T-cell (primary cell): ENCODE measurements around the gene SEMA4D. TPM values are rescaled to one million over a fixed set of nuclear protein-coding genes. Genes with fewer than 3 reads are reported as not detected.

Experiments used
- ATAC-seq, 4 experiments: fragments of 200-7000 bp in 3 of 4; fragments of 150-1000 bp in 1 of 4; cut with Tn5 transposase; replicated peaks in 1 of 4; 1 replicate in 3 of 4; 2 replicates in 1 of 4; pipeline ENCODE4 v1.10.0; 2021; ENCODE audit warnings: moderate library complexity in 3 of 4, mild to moderate bottlenecking in 2 of 4, moderate number of reproducible peaks in 1 of 4
- CTCF ChIA-PET, 2 donors: fragments of 300-600 bp; sonication (Branson Sonifier 250); formaldehyde crosslinking; loops; one replicate each; lab custom pipeline; 2022; ENCODE audit warnings: antibody characterized with exemption in 2 of 2; lab: Charles Lee
- POLR2A ChIA-PET, 2 donors: fragments of 300-600 bp; sonication (Branson Sonifier 250); formaldehyde crosslinking; loops; one replicate each; lab custom pipeline; 2022; ENCODE audit warnings: antibody characterized with exemption in 2 of 2; lab: Charles Lee
- DNase-seq, 35 experiments: peaks; one replicate each; pipeline versions ENCODE4 v3.0.0 to v3.0.0-alpha.2; 2013 to 2023
- H3K27ac ChIP-seq: one replicate; pipeline ENCODE4 v1.5.1; 2013; ENCODE audit warnings: low read length
- H3K27me3 ChIP-seq, 2 experiments: replicated peaks in 1 of 2; 1 replicate in 1 of 2; 2 replicates in 1 of 2; pipeline versions ENCODE4 v1.6.1 to v1.7.0; 2013; ENCODE audit warnings: low read length in 1 of 2, mixed read lengths in 1 of 2; ENCODE audit not compliant: control insufficient read depth in 2 of 2, insufficient read depth in 2 of 2; ENCODE audit errors: extremely low read depth in 1 of 2
- H3K36me3 ChIP-seq, 2 donors: 1 replicate in 1 of 2; 2 replicates in 1 of 2; pipeline versions ENCODE4 v1.6.1 to v1.7.0; 2013; ENCODE audit warnings: low read length in 1 of 2; ENCODE audit not compliant: control insufficient read depth in 2 of 2, insufficient read depth in 1 of 2; ENCODE audit errors: extremely low read depth in 1 of 2
- H3K4me1 ChIP-seq, 2 experiments: 1 replicate in 1 of 2; 2 replicates in 1 of 2; pipeline versions ENCODE4 v1.6.1 to v1.7.0; 2013; ENCODE audit warnings: low read length in 2 of 2, mixed read lengths in 1 of 2; ENCODE audit not compliant: insufficient read depth in 2 of 2, control insufficient read depth in 1 of 2; ENCODE audit errors: extremely low read depth in 1 of 2
- H3K4me3 ChIP-seq, 2 donors: 1 replicate in 1 of 2; 2 replicates in 1 of 2; pipeline versions ENCODE4 v1.5.1 to v1.7.0; 2013; ENCODE audit warnings: mild to moderate bottlenecking in 2 of 2, low read length in 1 of 2, moderate library complexity in 1 of 2; ENCODE audit not compliant: control insufficient read depth in 1 of 2; ENCODE audit errors: extremely low read depth in 1 of 2
- H3K9me3 ChIP-seq: 2 replicates; pipeline ENCODE4 v1.7.0; 2013
- H3K27ac Mint-ChIP-seq, 2 donors: one replicate each; pipeline ENCODE4 v1.8.0; 2020 to 2021; ENCODE audit warnings: mild to moderate bottlenecking in 2 of 2, mixed read lengths in 2 of 2
- H3K27me3 Mint-ChIP-seq, 2 donors: one replicate each; pipeline ENCODE4 v1.8.0; 2021 to 2022; ENCODE audit warnings: mixed read lengths in 2 of 2
- H3K36me3 Mint-ChIP-seq: one replicate; pipeline ENCODE4 v1.8.0; 2021; ENCODE audit warnings: mixed read lengths
- H3K4me1 Mint-ChIP-seq, 3 donors: one replicate each; pipeline ENCODE4 v1.8.0; 2020 to 2022; ENCODE audit warnings: mixed read lengths in 3 of 3, mild to moderate bottlenecking in 1 of 3
- H3K4me3 Mint-ChIP-seq, 3 donors: one replicate each; pipeline ENCODE4 v1.8.0; 2020 to 2022; ENCODE audit warnings: mild to moderate bottlenecking in 3 of 3, mixed read lengths in 3 of 3, moderate library complexity in 3 of 3
- H3K9me3 Mint-ChIP-seq, 3 donors: one replicate each; pipeline ENCODE4 v1.8.0; 2020 to 2022; ENCODE audit warnings: mixed read lengths in 3 of 3
- WGBS: methylation state at CpG from one replicate; pipeline ENCODE4 v1.1.5; 2013; ENCODE audit warnings: missing lambda C conversion rate; ENCODE audit not compliant: insufficient coverage; 5-methylcytosine and 5-hydroxymethylcytosine counted together
- total RNA-seq, 35 experiments: library from RNA in 6 of 35; stranded (reverse) in 6 of 35; fragments of 120-200 nt in 1 of 35; gene quantifications; one replicate each; pipeline versions ENCODE4 v1.2.1 to v1.2.4 and lab custom pipeline; 2013 to 2026

The SEMA4D gene
- total RNA-seq, 5 donors from 2014 or later (not counting 1 experiment from before 2014, with no cell fraction given) = 347 to 585 (median 434) TPM

- ChIA-PET CTCF (interaction anchor here (0.5 to 2.7 kb wide), 6 partner anchors 11 to 114 kb away, joined by 3 to 8 read pairs (median 3); no protein-coding TSS in a partner anchor), POLR2A (interaction anchor here in 1 of 2 donors (1.0 kb wide), 1 partner anchor 52 kb away, joined by 3 read pairs; no protein-coding TSS in a partner anchor)
- Histone ChIP-seq H3K27ac (peak overlapping the region; percentile 58), H3K4me3 (no peak overlapping the region), H3K27me3 (no peaks in the 10 kb centered on the region), H3K36me3 (peaks cover 7 to 50% of the 10 kb centered on the region in 2 donors), H3K9me3 (no peaks in the 10 kb centered on the region), H3K4me1 (peaks cover 28 to 94% of the 10 kb centered on the region in 2 experiments)
- ATAC-seq (peak in 3 of 4 experiments; percentile 4 to 11 (median 8)), DNase-seq (no peak)
- peaks cover 78 to 98% (median 92%) of the 10 kb centered on the region in 3 donors for H3K4me1 Mint-ChIP-seq
- H3K9me3 Mint-ChIP-seq = no peaks in the 10 kb centered on the region
- no peaks in the 10 kb centered on the region for H3K27me3 Mint-ChIP-seq
- peak overlapping the region; percentile 92 to 95 for H3K27ac Mint-ChIP-seq
- peak overlapping the region in 2 of 3 donors; percentile 56 to 69 for H3K4me3 Mint-ChIP-seq
- WGBS = 40% methylated on average over 2 of the region's 5 CpGs
- H3K36me3 Mint-ChIP-seq = peaks cover 13% of the 10 kb centered on the region
Measured at GRCh38 chr9:89437772-89438171, 60.1 kb downstream of the SEMA4D start.

DNA sequence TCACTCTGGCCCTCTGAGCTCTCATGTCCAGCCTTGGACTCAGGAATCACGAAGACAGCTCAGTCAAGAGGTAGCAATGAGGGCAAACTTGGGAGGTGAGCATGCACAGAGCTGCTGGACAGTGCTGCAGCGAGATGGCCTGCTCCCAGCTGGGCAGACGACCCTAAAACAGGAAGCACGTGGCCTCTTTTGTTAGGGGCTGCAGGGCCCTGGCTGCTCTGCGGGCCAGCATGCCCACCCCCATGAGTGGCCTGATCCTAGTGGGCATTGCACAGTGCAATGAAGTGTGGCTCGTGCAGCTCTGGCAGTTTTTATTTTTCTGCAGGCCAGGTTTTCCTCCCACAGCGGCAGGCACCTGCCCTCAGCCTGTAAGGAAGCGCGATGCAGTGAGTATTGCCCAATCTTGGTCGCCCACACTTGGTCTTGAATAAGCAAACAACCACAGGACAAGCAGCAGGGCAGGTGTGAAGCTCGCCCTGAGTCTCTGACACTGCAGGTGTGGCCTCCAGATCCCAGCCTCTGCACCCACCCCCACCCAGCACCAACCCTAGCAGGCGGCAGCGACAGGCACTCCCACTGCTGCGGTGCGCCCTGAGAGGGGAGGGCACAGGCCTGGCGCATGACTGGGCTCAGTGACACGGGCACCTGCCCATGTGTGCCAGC lies 60.8 kb downstream of the SEMA4D start:
- no peak overlapping the region for H3K4me3 ChIP-seq
- no peaks in the 10 kb centered on the region for H3K9me3 Mint-ChIP-seq
- peaks cover 85 to 98% (median 92%) of the 10 kb centered on the region in 3 donors for H3K4me1 Mint-ChIP-seq
- CTCF ChIA-PET = interaction anchor here (0.5 to 2.7 kb wide), 7 partner anchors 10 to 115 kb away, joined by 3 to 8 read pairs (median 3); no protein-coding TSS in a partner anchor
- DNase-seq (peak; percentile 43 to 84 (median 70)), ATAC-seq (peak; percentile 88 to 91 (median 90))
- no peaks in the 10 kb centered on the region for H3K27me3 Mint-ChIP-seq
- POLR2A ChIA-PET = interaction anchor here (0.5 to 1.0 kb wide), 2 partner anchors 51 to 53 kb away, joined by 3 to 5 read pairs; no protein-coding TSS in a partner anchor
- H3K27ac ChIP-seq = peak overlapping the region; percentile 58
- peak overlapping the region; percentile 92 to 95 for H3K27ac Mint-ChIP-seq
- no peaks in the 10 kb centered on the region for H3K9me3 ChIP-seq
- H3K4me3 Mint-ChIP-seq = peak overlapping the region; percentile 48 to 69 (median 56)
- peaks cover 26 to 94% of the 10 kb centered on the region in 2 experiments for H3K4me1 ChIP-seq
- H3K36me3 ChIP-seq = peaks cover 7 to 47% of the 10 kb centered on the region in 2 donors
- H3K27me3 ChIP-seq = no peaks in the 10 kb centered on the region
- peaks cover 18% of the 10 kb centered on the region for H3K36me3 Mint-ChIP-seq
- WGBS = 17% methylated on average over 17 of the region's 17 CpGs

DNA sequence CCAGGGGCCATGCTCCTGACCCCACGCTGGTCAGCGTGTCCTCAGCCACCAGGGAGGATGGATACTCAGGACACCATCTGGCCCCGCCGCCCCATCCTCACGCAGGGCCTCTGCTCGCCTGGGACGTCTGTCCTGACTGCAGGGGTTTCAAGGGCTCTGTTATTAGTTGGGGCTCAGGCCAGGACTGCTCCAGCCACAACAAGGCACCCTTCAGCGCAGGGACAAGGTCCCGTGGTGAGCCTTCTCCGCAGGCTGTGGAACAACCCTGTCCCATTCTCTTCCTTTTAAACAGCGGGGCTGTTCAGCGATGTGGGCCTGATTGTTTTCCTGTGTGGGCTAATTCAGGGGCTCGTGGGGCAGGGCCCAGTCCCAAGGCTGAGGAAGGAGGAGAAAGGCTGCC lies 61.6 kb downstream of the SEMA4D start:
- H3K36me3 ChIP-seq = peaks cover 3 to 39% of the 10 kb centered on the region in 2 donors
- H3K4me1 ChIP-seq = peaks cover 23 to 94% of the 10 kb centered on the region in 2 experiments
- H3K4me3 ChIP-seq = no peak overlapping the region
- ChIA-PET POLR2A (interaction anchor here in 1 of 2 donors (0.7 kb wide), 1 partner anchor 116 kb away, joined by 12 read pairs; no protein-coding TSS in a partner anchor), CTCF (interaction anchor here (1.2 to 2.7 kb wide), 2 partner anchors 113 kb away, joined by 3 to 8 read pairs; no protein-coding TSS in a partner anchor)
- ATAC-seq = no peak
- Mint-ChIP-seq H3K36me3 (peaks cover 18% of the 10 kb centered on the region), H3K27ac (peak overlapping the region; percentile 92 to 95), H3K4me3 (peak overlapping the region in 1 of 3 donors; percentile 69), H3K4me1 (peaks cover 92 to 98% (median 93%) of the 10 kb centered on the region in 3 donors), H3K27me3 (no peaks in the 10 kb centered on the region), H3K9me3 (no peaks in the 10 kb centered on the region)
- no peak for DNase-seq
- H3K27me3 ChIP-seq = no peaks in the 10 kb centered on the region
- 86% methylated on average over 10 of the region's 13 CpGs for WGBS
- peak overlapping the region; percentile 58 for H3K27ac ChIP-seq
- H3K9me3 ChIP-seq = no peaks in the 10 kb centered on the region

GRCh38 chr9:89435071-89435823 lies 62.7 kb downstream of the SEMA4D start:
- H3K4me3 ChIP-seq = no peak overlapping the region
- 62% methylated on average over 11 of the region's 11 CpGs for WGBS
- peaks cover 0 to 30% of the 10 kb centered on the region in 2 donors for H3K36me3 ChIP-seq
- POLR2A ChIA-PET = interaction anchor here (0.6 to 1.1 kb wide), 2 partner anchors 9 to 55 kb away, joined by 3 read pairs; no protein-coding TSS in a partner anchor
- Mint-ChIP-seq H3K27ac (peak overlapping the region; percentile 92 to 95), H3K9me3 (no peaks in the 10 kb centered on the region), H3K27me3 (no peaks in the 10 kb centered on the region), H3K36me3 (peaks cover 11% of the 10 kb centered on the region), H3K4me3 (peak overlapping the region in 2 of 3 donors; percentile 47 to 69), H3K4me1 (peaks cover 92 to 98% (median 93%) of the 10 kb centered on the region in 3 donors)
- H3K27me3 ChIP-seq = no peaks in the 10 kb centered on the region
- DNase-seq (no peak), ATAC-seq (no peak)
- H3K27ac ChIP-seq = peak overlapping the region; percentile 58
- peaks cover 17 to 94% of the 10 kb centered on the region in 2 experiments for H3K4me1 ChIP-seq
- CTCF ChIA-PET = interaction anchor here in 1 of 2 donors (0.8 to 1.2 kb wide), 2 partner anchors 30 to 114 kb away, joined by 3 read pairs; no protein-coding TSS in a partner anchor
- no peaks in the 10 kb centered on the region for H3K9me3 ChIP-seq

DNA sequence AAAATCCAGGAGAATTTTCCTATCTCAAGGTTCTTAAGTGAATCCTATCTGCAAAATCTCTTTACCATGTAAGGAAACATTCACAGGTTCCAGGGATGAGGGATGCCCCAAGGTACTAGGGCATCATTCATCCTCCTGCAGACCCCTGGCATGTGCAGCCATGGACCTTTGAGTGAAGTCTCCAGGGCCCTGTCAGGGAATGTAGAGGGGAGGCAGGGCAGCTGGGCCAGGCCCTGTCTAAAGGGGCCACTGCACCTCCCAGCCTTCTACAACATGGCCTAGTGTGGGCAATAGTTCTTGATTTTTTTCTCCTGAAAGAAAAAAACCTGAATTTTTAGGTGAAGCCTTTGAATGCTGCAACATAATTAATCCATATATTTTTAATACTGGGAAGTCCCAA lies 63.3 kb downstream of the SEMA4D start:
- H3K36me3 ChIP-seq = peaks cover 0 to 32% of the 10 kb centered on the region in 2 donors
- CTCF ChIA-PET = interaction anchor here in 1 of 2 donors (0.8 kb wide), 1 partner anchor 31 kb away, joined by 3 read pairs; no protein-coding TSS in a partner anchor
- DNase-seq (no peak), ATAC-seq (no peak)
- POLR2A ChIA-PET = interaction anchor here in 1 of 2 donors (1.1 kb wide), 1 partner anchor 8 kb away, joined by 3 read pairs; no protein-coding TSS in a partner anchor
- H3K27ac ChIP-seq = peak overlapping the region; percentile 58
- H3K9me3 Mint-ChIP-seq = no peaks in the 10 kb centered on the region
- peaks cover 9% of the 10 kb centered on the region for H3K36me3 Mint-ChIP-seq
- H3K27ac Mint-ChIP-seq = peak overlapping the region; percentile 92 to 95
- H3K27me3 Mint-ChIP-seq = no peaks in the 10 kb centered on the region
- H3K4me1 ChIP-seq = peaks cover 19 to 94% of the 10 kb centered on the region in 2 experiments
- H3K27me3 ChIP-seq = no peaks in the 10 kb centered on the region
- H3K4me3 Mint-ChIP-seq = peak overlapping the region in 1 of 3 donors; percentile 16
- no peak overlapping the region for H3K4me3 ChIP-seq
- no peaks in the 10 kb centered on the region for H3K9me3 ChIP-seq
- H3K4me1 Mint-ChIP-seq = peaks cover 92 to 98% (median 93%) of the 10 kb centered on the region in 3 donors
